Smooth muscle cell (in vitro differentiated cells): ENCODE measurements around the gene RACK1. TPM values are rescaled to one million over a fixed set of nuclear protein-coding genes. Genes with fewer than 3 reads are reported as not detected.

Experiments used
- DNase-seq: peaks from one replicate; lab custom pipeline; 2025; ENCODE audit not compliant: unreplicated experiment; lab: John Stamatoyannopoulos, UW
- H2AFZ ChIP-seq: fragments of 200-600 bp; sonication (generic); 2 replicates; pipeline ENCODE4 v1.6.0; 2016; ENCODE audit warnings: antibody characterized with exemption, low read depth, mild to moderate bottlenecking
- H3F3A ChIP-seq: fragments of 200-600 bp; sonication (generic); 2 replicates; pipeline ENCODE4 v1.6.0; 2017; ENCODE audit warnings: antibody characterized with exemption, low read depth
- H3K27ac ChIP-seq: fragments of 200-600 bp; sonication (generic); 2 replicates; pipeline ENCODE4 v1.5.1; 2016; ENCODE audit warnings: low read depth, mild to moderate bottlenecking
- H3K27me3 ChIP-seq: fragments of 200-600 bp; sonication (generic); 2 replicates; pipeline ENCODE4 v1.6.1; 2016; ENCODE audit warnings: low read depth, mild to moderate bottlenecking
- H3K36me3 ChIP-seq: fragments of 200-600 bp; sonication (generic); 2 replicates; pipeline ENCODE4 v1.5.1; 2016; ENCODE audit warnings: low read depth
- H3K4me1 ChIP-seq: fragments of 200-600 bp; sonication (generic); 2 replicates; pipeline ENCODE4 v1.5.1; 2016; ENCODE audit warnings: low read depth
- H3K4me2 ChIP-seq: fragments of 200-600 bp; sonication (generic); 2 replicates; pipeline ENCODE4 v1.6.0; 2016; ENCODE audit warnings: mild to moderate bottlenecking
- H3K4me3 ChIP-seq: fragments of 200-600 bp; sonication (generic); 2 replicates; pipeline ENCODE4 v1.5.1; 2016; ENCODE audit warnings: mild to moderate bottlenecking
- H3K79me2 ChIP-seq: fragments of 200-600 bp; sonication (generic); 2 replicates; pipeline ENCODE4 v1.6.0; 2016; ENCODE audit warnings: low read depth, mild to moderate bottlenecking
- H3K9ac ChIP-seq: fragments of 200-600 bp; sonication (generic); 2 replicates; pipeline ENCODE4 v1.6.0; 2016; ENCODE audit warnings: low read depth
- H3K9me3 ChIP-seq: fragments of 200-600 bp; sonication (generic); replicated peaks from 2 replicates; pipeline ENCODE4 v1.5.1; 2016; ENCODE audit warnings: low read depth
- H4K20me1 ChIP-seq: fragments of 200-600 bp; sonication (generic); 2 replicates; pipeline ENCODE4 v1.6.0; 2016; ENCODE audit warnings: low read depth
- WGBS: methylation state at CpG from one replicate; pipeline ENCODE4 v1.1.7; 2016; ENCODE audit warnings: low lambda C conversion rate; 5-methylcytosine and 5-hydroxymethylcytosine counted together
- polyA plus RNA-seq: library from polyadenylated mRNA; unstranded; fragments of >200 nt; fragmentation: Nextera tagmentation; extraction: Ambion mirVana; gene quantifications from 2 replicates; pipeline ENCODE4 v1.2.1, GENCODE V29; 2016
- total RNA-seq: library from RNA; depleted of rRNA; stranded (reverse); fragments of >200 nt; gene quantifications from 2 replicates; pipeline ENCODE4 v1.2.3, GENCODE V29; 2014
- TF ChIP-seq, protein P1 (sequence below): fragments of 200-600 bp; sonication (generic); IDR thresholded peaks from 2 replicates; pipeline ENCODE4 v1.5.1; 2017; ENCODE audit warnings: borderline replicate concordance, mild to moderate bottlenecking, antibody characterized with exemption; ENCODE audit not compliant: insufficient read depth, poor library complexity, severe bottlenecking

Gene RACK1
- total and polyA plus RNA-seq, 2 experiments from 2014 or later: 617 to 2,098 TPM

DNA sequence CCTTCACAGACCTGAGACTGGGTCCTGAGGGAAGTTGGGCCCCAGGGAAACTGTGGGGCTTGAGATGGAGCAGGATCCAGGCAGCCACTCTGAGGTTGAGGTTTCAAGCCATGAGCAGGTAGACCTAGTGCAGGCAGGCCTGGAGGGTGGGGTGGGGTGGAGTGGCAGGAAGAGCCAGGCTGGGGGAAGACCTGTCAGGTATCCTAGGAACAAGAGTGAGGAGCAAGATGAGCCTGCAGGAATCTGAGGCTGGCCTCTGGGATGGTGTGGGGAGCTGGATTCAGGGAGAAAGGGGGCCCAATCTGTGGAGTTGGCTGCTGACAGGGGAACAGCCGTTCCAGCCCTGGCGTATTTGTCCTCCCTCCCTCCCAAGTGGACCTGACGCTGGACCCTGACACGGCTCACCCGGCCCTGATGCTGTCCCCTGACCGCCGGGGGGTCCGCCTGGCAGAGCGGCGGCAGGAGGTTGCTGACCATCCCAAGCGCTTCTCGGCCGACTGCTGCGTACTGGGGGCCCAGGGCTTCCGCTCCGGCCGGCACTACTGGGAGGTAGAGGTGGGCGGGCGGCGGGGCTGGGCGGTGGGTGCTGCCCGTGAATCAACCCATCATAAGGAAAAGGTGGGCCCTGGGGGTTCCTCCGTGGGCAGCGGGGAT, 9.8 kb downstream of the RACK1 start:
- Histone ChIP-seq H3K27ac (no peak overlapping the region), H4K20me1 (peaks cover 43% of the 10 kb centered on the region), H3K4me2 (no peak overlapping the region), H2AFZ (no peak overlapping the region), H3F3A (peaks cover 50% of the 10 kb centered on the region), H3K79me2 (peaks cover 7% of the 10 kb centered on the region), H3K27me3 (no peaks in the 10 kb centered on the region), H3K4me3 (no peak overlapping the region), H3K36me3 (peaks cover 9% of the 10 kb centered on the region), H3K9ac (no peak overlapping the region), H3K4me1 (no peaks in the 10 kb centered on the region), H3K9me3 (no peaks in the 10 kb centered on the region)
- TF ChIP-seq, protein P1, sequence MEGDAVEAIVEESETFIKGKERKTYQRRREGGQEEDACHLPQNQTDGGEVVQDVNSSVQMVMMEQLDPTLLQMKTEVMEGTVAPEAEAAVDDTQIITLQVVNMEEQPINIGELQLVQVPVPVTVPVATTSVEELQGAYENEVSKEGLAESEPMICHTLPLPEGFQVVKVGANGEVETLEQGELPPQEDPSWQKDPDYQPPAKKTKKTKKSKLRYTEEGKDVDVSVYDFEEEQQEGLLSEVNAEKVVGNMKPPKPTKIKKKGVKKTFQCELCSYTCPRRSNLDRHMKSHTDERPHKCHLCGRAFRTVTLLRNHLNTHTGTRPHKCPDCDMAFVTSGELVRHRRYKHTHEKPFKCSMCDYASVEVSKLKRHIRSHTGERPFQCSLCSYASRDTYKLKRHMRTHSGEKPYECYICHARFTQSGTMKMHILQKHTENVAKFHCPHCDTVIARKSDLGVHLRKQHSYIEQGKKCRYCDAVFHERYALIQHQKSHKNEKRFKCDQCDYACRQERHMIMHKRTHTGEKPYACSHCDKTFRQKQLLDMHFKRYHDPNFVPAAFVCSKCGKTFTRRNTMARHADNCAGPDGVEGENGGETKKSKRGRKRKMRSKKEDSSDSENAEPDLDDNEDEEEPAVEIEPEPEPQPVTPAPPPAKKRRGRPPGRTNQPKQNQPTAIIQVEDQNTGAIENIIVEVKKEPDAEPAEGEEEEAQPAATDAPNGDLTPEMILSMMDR: no peak
- no peak for DNase-seq
- WGBS: 95% methylated on average over 17 of the region's 24 CpGs

DNA sequence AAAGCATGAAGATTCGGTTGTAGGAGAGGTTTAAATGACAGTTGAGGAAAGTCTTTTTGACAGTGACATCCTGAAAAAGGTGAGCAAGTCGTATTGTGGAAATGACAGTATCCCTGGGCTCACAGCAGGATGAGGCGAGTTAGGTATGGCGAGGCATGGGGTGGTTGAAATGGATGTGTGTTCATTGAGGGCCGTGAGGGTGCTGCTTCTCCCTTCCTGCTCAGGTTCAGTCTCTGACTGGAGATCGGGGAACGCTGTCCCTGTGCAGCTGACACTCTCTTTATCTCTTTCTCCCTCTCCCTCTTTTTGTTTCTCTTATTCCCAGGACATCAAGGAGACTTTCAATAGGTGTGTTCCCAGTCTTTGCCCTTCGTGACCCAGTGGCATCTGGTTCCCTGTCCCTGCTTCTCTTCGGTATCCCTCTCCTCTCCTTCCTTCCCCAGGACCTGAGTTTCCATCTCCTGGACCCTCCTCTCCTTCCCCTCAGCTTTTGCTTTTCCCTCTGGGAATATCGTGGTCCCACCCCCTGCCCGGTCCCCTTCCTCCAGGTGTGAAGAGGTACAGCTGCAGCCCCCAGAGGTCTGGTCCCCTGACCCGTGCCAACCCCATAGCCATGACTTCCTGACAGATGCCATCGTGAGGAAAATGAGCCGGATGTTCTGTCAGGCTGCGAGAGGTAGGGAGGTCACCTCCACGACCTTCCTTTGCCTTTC, 10.5 kb downstream of the RACK1 start:
- DNase-seq: no peak
- Histone ChIP-seq H3K79me2 (peaks cover 7% of the 10 kb centered on the region), H3K9me3 (no peaks in the 10 kb centered on the region), H3K36me3 (peaks cover 2% of the 10 kb centered on the region), H4K20me1 (peaks cover 37% of the 10 kb centered on the region), H3K27me3 (no peaks in the 10 kb centered on the region), H3K27ac (no peak overlapping the region), H3K4me1 (no peaks in the 10 kb centered on the region), H3K9ac (no peak overlapping the region), H3K4me3 (no peak overlapping the region), H3K4me2 (no peak overlapping the region), H3F3A (peaks cover 43% of the 10 kb centered on the region), H2AFZ (no peak overlapping the region)
- WGBS: 93% methylated on average over 16 of the region's 16 CpGs
- TF ChIP-seq, protein P1: no peak

DNA sequence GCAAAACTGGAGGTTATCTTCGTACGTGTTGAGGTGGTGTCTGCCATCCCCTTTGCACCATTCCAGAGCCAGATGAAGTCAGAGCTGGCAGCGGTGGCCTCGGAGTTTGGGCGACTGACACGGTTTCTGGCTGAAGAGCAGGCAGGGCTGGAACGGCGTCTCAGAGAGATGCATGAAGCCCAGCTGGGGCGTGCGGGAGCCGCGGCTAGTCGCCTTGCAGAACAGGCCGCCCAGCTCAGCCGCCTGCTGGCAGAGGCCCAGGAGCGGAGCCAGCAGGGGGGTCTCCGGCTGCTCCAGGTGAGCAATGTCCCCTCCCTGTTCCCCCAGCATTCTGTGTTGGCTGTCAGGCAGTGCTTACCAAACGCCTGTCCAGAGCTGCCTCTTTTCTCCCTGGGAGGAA, 11.1 kb downstream of the RACK1 start:
- Histone ChIP-seq H3K79me2 (peaks cover 13% of the 10 kb centered on the region), H2AFZ (no peak overlapping the region), H3K36me3 (peaks cover 2% of the 10 kb centered on the region), H3K27ac (no peak overlapping the region), H3K9me3 (no peaks in the 10 kb centered on the region), H3K9ac (no peak overlapping the region), H3K4me1 (no peaks in the 10 kb centered on the region), H3K4me2 (no peak overlapping the region), H3F3A (peaks cover 38% of the 10 kb centered on the region), H3K4me3 (no peak overlapping the region), H4K20me1 (peaks cover 30% of the 10 kb centered on the region), H3K27me3 (no peaks in the 10 kb centered on the region)
- 96% methylated on average over 18 of the region's 18 CpGs for WGBS
- TF ChIP-seq, protein P1: no peak
- DNase-seq: no peak
